Measurements from ENCODE around the gene ARNT2. TPM values are rescaled to one million over a fixed set of nuclear protein-coding genes. Genes with fewer than 3 reads are reported as not detected.

The ARNT2 gene
- total RNA-seq, 1 experiment from 2014 or later: 3.3 TPM

Other genes with a start within 250 kb of the ARNT2 start
- gene CTXND1, start 152.2 kb upstream of the ARNT2 start, total RNA-seq (2014; rRNA removed; shearing (Covaris generic)): 0.10 and 0.64 TPM in 2 replicates